Measurements from ENCODE around the gene KRT20.

Gene KRT20

DNA sequence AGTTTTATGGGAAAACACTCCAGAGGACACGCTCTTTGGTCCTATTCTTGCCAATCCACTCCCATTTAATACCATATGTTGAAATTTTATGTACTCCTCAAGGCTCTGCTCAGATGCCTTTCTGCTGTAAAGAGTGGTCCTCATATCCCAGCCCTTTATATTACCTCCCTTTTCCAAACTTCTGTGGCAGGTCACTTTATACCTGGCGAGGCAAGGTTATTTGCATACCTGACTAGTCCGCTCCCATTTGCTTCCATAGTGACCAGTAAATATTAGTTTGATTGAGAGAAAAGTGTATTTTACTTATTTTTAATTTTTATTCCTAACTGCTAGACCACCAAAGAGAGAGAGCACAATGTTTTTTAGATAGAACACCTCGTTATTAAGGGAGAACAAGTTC, 35.3 kb downstream of the KRT20 start:
- DNase-seq: no peak

DNA sequence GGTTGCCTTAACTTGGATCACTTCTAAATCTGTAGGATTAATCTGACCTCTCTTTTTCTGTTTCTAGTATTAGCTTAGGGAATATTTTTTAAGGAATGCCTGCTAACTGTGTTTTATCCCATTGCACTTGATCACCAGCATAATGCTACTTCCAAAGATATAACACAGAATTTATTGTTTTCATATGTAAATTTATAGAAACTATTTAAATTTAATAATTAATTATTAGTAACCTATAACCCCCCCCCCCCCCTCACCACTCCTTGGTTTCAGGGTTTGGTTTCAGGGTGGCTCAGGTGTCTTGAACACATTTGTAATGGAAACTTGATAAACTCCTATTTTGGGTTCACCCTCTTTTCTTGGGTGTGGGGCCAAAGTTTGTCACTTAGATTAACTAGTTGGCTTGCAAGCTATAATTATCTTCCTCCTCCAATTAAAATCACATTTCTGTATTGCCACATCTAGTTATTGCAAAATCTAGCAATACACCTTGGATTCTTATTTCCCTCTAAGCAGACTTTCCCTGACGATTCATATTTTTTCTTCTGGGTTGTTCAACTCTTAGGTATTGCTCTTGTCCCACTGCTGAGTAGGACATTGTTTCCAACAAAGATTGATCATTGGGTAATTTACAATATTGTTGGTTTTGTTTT, 36.3 kb downstream of the KRT20 start:
- DNase-seq: no peak

DNA sequence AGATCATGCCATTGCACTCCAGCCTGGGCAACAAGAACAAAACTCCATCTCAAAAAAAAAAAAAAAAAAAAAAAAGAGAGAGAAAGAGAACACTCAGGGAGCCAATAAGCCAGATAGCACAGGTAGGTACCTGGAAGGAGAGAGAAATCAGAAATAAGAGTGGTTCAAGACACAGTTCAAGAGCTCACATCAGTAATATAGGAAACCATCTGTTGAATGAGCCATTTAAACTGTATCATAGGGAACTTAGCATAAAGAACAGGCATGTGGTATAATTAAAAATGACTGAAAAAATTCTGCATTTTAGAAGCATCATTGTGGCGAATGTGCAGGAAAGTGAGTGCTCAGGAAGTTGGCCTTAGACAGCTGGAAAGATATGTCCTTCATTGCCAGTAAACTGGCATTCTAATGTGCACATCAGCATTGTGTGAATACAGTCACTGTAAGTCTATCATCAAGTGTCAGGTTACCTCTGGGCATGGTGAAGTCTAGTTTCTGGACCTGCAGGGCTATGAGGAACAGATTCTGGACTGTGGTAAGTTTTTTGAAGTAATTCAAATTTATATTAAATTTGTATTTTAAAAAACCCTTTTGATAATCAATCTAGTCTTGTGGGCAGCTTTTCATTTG, 38.4 kb downstream of the KRT20 start:
- DNase-seq: no peak

DNA sequence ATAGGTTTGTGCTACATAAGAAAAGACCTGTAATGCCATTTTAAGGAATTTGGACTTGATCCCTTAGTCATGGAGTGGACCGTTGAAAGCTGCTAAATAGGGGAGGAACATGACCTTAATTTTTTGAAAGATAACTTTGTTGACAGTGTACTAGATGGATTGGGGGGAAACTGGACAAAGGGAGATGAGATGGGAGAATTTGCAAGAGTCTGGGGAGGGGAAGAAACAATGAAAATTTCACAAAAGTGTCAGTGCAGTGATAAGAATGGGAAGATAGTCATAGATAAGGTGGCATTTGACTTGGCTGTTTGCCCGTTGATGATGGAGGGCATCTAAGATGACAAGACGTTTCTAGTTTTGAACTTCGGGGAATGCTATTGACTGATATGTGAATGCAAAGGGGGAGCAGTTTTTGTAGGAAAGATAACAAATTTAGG, 40.4 kb downstream of the KRT20 start:
- DNase-seq: no peak

DNA sequence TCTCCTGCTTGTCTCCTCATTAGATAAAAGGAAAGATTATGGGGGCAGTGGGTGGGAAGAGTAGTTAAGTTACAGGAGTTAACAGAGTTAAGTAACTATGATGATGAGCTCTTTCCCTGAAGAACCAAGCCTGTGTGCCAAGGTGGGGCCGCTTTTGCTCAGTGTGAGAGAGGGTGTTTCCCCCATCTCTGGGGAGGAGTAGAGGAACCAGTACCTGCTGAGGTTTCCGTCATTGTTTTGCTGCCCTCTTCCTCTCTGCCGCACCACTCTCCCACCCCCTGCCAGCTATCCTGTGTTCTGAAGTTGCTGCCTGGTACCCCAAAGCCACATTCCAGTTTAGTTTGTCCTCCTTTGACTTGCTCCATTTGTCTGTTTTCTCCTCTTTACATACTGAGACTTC, 41.8 kb downstream of the KRT20 start:
- no peak for DNase-seq

DNA sequence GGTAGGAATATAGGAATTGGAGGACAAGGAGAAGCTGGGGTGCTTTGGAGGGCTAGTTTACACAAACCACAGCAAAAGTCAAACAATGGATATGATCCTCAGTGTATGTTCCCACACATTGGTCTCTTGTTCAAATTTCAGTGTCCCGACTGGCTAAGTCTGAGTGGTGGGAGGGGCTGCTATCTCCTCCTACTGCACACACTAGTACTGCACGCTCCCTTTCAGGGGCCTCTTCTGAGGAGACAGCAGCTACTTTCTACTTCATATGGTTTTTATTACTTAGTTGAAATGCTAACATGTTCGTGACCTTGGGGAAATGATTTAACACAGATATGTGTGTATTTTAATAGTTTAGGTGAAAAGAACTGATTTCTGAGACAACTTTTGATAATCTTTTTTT, 43.8 kb downstream of the KRT20 start:
- no peak for DNase-seq

DNA sequence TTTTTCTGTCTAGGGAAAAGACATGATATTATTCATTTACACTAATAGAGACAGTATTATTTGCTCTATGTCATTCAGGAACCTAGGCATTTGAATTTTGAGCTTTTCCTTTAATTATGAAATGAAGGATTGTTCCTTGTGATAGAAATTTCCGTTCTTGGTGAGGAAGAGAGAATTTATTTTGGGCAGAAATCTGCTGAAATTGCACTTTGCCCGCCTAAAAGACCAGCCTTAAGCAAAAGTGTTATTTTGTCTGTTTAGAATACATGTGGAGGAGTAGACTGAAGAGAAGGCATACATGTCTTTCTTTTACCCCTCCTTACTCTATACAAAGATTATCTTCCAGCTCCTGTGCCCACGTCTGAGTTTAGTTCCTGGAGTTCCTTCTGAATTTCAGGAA, 45.8 kb downstream of the KRT20 start:
- no peak for DNase-seq

DNA sequence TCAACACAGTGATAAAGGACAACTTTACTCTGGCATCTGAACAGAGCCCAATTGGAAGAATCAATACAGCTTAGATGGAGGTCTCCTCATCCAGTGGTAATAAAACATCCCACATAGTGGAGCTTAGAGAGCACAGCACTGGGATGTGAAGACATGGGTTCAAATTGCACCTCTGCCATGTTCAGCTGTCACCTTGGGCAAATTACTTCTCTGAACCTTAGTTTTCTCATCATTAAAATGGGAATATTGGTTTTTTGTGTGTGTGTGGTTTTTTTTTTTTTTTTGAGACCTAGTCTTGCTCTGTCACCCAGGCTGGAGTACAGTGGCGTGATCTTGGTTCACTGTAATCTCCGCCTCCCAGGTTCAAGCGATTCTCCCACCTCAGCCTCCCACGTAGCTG, 49.0 kb downstream of the KRT20 start:
- no peak for DNase-seq

DNA sequence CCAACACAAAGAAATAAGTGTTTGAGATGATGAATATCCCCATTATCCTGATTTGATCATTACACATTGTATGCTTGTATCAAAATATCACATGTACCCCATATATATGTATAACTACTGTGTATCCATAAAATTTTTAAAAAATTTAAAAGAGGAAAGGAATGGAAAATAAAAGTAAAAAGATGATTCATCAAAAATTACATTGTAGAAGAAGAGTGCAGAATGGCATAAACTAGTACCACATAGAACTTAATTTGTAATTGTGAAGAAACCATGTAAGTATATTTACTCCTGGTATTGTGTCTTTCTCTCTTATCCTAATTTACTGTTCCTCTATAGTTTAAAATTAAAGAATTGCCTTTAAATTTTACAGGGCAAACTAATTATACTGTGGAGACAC, 51.2 kb downstream of the KRT20 start:
- DNase-seq: no peak

DNA sequence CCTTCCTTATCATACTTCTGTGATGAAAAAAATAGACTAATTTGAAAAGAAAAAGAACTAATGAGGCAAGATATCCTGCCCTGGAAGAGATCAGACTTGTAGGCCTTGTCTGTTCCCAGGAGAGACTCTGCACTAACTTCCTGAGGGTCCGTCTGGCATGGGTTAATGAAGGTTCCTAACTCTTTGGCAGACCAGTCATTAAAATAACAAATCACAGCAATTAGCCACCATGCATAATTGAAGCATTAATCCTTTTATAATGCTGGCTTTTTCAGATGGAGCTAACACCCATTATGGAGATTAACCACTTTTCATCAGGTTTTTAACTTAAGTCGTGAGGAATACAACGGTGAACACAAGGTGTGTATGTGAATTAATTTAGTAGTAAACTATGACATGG, 52.2 kb downstream of the KRT20 start:
- DNase-seq: no peak

DNA sequence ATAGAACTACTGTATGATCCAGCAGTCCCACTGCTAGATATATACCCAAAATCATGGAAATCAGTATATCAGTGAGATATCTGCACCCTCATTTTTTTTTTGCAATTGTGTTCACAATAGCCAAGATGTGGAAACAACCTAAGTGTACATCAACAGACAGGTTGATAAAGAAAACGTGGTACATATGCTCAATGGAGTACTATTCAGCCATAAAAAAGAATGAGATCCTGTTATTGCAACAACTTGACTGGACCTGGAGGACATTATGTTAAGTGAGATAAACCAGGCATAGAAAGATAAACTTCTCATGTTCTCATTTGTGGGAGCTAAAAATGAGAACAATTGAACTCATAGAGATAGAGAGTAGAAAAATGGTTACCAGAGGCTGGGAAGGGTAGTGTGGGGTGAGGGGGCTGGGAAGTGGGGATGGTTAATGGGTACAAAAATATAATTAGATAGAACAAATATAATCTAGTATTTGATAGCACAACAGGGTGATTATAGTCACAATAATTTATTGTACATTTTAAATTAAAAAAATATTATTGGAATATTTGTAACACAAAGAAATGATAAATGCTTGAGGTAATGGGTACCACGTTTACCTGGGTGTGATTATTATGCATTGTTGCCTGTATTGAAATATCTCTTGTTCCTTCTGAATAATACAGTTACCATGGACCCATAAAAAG, 54.8 kb downstream of the KRT20 start:
- DNase-seq: no peak

DNA sequence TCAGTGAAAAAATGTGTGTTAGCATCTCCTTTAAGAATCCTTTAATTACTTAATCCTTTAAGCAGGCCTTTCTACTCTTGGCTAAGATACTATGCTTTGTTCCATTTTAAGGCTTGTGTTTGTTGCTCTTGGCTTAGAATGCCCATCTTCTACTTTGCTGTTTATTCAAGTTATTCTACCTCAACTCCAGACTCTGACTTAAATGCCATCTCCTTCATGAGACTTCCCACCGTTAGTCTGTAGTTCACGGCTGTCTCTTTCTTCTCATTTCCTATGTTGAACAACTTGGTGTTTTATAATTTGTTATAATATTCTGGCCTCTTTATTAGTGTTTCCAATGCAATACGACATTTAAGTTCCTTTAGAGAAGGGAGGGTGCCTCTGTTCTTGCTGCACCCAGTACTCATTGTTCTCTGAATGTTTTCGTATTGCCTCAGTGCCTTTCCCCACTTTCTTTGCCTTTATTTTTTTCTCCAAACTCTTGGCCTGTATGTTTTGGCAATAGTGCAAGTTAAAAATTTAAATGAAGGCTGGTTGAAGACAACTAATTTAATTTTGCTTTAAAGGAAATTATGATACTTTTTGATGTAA, 56.5 kb downstream of the KRT20 start:
- DNase-seq: no peak

DNA sequence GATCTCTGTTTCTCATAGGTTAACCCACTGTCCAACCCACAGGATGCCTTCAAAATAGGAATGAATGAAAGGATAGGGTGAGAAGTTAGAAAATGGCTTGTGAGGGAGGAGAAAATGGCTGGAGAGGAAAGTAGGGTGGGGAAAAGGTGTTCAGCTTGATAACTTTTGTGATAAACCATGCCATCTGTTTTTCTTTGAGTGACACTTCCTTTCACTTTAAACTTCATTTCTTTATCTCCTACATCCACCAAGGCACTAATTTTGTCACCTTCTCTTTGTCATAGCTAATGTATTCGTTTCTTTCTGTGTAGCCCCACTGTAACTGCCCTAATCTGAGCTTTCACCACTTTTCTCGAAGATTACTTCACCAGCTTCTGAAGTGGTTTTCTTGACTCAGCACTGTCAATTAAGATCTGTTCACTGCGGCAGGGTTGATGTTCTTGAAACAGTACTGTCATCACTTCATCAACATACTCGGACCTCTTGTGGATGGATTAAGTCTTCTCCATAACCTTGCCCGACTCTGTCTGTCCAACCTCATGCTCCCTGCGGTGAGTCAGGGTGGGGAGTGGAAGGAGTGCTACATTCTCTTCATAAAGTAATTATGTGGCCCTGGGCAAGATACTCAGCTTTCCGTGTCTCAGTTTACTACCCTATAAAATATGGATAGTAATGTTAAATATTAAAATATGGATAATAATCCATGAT, 57.1 kb downstream of the KRT20 start:
- no peak for DNase-seq
